HG03135 (cell line): ENCODE results near the gene GSG1.
"Not testable (repeated sequence)": the region's sequence is repeated elsewhere in the genome, so short reads cannot be mapped to it uniquely, and the experiment has no call there.

Experiments used
- ATAC-seq: cut with Tn5 transposase; IDR thresholded peaks from one replicate; pipeline ENCODE4 v1.9.1; 2021; ENCODE audit warnings: mild to moderate bottlenecking, moderate library complexity; ENCODE audit not compliant: unreplicated experiment

GSG1 gene

DNA sequence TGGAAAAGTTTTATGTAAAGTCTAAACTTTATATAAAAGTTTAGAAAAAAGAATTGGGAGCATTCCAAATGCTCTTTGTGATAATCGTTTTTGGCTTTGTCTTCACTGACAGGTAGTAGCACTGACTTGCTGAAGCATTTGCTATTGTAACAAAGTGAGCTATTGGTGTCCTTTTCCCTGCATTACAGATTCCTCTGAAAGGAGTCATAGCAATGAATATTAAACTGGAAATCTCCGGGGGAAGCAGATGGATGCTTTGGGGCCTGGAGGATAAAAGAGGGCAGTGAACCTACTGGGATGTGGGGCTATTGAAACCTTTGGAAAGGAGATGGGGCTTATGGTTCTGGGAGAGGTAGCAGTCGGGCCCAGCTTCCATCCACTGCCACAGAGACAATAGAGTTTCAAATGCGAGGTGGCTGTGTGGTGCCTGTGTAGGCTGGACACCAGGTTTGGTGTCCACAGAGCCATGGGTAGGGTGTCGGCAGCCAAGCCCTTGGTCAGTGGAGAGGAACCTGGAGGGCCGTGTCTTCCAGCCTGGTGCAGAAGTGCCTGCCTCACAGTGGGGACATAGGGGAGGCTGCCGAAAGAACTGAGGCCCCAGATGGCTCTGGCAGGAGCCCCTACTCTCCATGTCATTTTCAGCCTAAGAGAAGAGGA is 10.1 kb downstream of the GSG1 start:
- ATAC-seq: no peak

DNA sequence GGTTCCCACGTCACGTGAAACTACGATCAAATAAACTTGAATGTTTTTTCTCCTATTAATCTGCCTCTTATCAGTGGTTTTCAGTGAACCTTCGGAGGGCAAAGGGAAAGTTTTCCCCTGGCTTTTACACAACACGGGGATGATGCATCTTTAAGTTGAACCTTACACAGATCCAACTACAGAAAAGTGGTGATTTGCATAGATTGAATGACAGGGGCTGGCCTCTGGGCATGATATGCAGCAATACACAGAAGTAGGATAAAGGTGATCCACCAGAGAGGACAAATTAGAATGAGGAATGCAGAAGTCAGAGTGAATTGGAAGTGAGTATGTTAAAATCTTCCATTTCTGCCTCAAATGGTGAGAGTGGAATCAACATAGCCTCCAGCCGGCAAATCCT is 11.6 kb downstream of the GSG1 start:
- no peak for ATAC-seq

DNA sequence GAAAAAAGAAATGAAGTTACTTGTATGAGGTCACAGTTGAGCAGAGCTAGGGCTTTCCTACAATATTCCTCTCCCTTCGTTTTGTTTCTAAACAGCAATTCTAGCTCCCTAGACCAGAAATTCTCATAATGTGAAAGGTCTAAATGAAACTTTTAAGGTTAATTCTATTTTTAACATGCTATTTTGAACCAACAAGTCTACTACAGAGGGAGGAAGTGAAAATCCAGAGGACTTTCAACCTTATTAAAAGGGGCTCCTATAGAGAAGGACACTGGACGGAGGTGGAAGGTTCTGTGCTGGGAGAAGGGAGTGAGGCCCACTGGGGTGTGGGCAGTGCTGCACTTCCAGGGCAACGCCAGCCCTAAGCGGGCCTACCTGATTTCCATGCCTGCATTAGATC is 13.4 kb downstream of the GSG1 start:
- no peak for ATAC-seq

DNA sequence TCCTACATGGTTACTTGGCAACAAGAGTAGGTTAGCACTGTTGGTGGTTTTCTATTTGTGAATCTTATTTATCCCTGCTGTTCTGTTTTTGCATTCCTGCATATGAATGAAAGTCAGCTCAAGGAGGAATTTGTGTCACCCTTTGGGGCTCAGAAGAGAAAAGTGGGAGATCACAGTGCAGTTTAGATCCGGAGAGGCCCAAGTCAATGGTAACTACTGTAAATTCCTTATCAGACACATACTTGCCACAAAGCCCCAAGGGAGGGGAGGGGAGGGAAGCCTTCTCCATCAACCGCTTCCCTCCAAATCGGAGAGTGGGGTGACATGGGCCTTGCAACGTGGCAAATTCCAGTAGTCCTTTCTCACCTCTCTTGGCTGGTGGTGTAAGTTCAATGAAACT is 15.0 kb downstream of the GSG1 start:
- ATAC-seq: no peak

DNA sequence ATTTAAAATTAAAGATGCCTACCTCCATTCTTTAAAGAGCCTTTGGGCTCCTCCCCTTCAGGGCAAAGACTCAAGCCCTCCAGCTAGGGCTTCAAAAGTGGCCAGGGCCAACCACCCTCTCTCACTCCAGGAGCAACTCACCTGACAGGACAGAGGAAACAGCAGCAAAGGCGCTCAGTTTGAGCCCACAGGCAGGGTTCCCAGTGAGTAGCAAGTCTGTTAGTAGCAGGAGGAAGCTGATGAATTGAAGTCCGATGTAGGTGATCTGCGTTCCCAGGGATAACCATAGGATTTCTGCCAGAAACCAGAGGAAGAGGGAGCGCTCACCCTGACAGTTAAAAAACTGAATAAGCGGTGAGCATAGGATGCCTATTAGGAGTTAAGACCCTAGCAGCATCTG is 15.7 kb downstream of the GSG1 start:
- ATAC-seq: no peak

DNA sequence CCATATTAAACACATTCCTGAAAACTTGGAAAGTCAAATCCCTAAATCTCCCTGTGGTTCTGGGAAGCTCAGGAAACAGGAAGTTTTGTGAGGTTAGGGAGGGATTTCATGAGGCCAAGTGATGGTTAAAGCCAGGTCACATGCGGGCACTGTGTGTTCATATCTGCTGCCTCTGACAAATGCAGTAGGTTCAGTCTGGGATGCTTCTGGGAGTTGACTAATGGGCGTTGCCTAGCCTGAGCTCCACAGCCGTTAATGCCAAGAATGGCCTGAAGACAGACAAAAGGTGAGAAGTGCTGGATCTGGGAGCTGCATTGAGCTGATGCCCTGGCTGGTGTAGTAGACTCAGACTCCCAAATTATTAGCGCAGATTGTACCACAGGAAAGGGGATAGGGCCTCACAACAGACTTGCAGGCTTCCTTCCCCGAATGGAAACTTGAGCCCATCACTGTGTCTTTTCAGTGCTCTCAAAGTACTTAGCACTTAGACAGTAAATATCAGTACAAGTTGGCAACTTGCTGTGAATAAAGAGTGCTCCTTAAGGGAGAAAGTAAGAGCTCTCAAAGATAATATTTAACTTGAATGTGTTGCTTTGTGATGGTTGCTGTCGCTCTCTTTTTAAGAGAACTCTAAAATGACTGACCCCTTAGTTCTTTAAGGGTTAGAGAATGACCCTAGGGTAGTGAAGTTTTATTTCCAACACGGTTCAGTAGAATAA is 17.3 kb downstream of the GSG1 start:
- ATAC-seq: no peak

DNA sequence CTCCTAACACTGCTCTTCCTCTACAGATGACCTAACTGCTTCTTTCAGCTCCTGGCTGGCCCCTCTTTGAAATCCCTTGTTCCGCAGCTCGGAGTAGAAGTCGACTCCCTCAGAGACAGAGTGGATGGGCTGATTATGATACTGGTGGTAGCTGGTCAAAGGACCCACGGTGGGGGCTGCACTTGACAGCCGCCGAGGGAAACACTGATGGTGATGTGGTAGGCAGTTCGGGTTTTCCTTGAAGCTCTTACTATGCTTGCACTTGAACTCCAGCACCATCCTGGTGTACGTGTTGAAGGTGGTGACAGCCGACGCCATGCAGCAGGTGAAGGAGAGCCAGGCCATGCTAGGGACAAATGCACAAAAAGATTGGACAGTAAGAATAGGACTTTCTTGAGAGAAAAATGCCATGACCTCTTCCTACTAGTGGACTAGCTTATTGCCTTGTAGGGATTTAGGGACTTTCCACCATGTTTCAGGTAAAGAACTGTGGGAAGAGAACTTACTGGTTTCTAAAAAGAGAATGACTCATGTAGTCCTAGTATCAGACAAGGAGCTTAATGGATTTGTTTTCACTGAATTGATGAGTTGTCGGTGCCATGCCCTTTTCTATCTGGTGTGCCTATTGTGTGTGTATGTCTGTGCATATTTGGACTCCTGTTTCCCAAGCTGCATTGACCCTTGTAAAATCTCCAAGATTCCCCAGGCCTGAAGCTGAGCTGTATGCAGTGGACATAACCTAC is 18.4 kb downstream of the GSG1 start:
- ATAC-seq: no peak

DNA sequence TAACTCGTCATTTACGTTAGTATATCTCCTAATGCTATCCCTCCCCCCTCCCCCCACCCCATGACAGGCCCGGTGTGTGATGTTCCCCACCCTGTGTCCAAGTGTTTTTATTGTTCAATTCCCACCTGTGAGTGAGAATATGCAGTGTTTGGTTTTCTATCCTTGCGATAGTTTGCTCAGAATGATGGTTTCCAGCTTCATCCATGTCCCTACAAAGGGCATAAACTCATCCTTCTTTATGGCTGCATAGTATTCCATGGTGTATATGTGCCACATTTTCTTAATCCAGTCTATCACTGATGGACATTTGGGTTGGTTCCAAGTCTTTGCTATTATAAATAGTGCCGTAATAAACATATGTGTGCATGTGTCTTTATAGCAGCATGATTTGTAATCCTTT is 19.8 kb downstream of the GSG1 start:
- ATAC-seq: not testable (repeated sequence)

DNA sequence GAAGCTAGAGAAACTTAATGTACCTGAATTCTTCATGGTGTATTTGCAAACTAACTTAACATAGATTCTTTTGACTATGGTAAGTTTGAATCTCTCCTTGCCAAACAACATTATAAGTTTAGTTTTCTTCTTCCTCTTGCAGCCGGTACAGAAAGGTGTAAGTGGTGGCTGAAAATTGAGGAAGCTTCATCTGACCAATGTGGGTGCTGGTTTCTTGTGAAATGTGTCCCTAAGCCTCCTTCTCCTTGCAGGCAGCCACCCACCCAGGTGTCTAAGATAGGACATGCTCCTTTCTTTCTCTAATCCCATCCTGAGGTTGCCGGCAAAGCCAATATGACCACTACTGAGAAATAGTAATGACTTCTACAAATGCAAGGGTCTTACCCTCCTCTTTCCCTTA is 20.6 kb downstream of the GSG1 start:
- ATAC-seq: no peak

DNA sequence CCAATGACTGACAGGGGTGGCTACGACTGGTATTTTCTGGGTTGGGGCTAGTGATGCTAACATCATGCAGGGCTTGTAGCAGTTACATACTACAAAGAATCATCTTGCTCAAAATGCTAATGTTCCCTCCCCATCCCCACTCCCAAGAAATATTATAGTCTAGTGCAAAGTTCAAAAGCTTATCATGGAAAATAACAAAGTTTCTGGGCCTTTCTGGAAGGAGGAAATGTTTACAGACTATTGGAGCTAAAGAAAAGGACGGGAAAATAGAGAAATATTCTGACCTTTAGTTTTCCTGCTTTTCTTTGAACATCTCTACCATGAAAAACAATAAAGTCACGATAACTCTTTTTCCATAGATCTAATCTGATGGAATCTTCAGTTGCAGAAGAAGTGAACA is 23.2 kb downstream of the GSG1 start:
- no peak for ATAC-seq

DNA sequence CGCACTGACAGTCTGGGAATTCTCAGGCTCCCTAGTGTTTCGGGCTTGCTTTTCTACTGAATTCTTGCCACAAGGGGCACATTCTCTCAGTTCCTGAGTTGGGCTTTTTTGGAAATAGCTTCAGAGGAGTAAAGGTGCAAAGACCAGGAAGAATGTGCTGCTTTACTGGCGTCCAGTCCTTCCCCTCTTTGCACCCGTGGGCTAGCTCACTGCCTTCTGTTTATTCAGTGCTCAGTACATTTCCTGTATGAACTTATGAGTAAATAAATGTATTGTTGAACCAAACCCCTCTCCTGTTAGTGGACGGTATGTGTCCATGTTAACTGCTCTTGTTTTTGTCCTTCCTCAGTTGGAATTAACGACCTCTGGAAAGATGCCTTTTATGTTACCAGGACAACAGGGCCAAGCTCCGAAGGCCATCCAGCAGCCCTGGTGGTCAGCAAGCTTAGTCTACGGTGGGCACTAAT is 24.0 kb downstream of the GSG1 start:
- ATAC-seq: no peak

DNA sequence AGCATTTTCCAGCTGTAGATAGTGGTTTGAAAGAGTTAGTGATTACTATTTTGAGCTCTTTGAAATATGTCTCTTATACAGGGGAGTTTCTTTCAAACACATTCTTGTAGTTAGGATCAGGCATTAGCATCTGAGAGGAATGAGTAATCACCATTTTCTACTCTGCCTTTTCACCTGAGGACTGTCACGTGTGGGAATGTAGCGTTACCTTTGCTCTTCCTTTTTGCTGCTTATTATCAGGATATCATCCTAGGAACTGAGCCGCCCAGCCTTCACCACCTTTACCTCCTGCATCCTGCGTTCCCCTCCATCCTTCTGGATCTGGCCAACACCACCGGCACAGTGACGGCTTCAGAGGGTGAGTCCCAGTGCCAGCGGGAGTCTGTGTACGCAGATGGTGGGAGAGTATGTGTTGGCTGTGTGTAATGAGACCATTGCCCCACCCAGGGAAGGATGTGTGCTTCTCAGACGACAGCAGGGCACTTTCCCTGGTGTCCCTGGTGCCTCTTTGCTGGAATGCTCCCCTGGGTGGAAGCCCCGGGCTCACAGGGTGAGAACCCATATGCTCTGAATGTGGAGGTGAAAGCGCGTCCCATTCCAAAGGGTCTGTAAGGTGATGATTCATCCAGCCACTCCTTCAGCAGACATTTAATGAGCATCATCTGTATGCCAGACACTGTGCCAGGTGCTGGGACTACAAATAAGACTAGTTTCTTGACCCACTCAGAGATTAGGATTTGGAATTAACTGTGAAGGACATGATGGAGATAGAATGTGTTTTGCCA is 27.5 kb downstream of the GSG1 start:
- no peak for ATAC-seq

DNA sequence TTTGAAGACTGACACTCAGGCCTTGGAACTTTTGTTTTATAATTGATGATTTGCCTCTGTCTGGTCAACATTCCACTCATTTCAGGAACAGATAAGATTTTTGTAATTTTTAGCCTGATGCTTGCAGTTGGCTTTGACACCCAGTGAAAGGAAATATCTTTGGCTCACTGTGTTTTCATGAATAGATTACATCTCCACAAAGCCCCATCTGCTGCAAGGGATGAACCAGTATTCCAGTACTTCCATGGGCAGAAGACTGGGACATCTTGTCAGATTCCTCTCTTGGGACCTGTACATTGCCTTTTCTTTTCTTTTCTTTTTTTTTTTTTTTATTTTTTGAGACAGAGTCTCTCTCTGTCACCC is 28.4 kb downstream of the GSG1 start:
- no peak for ATAC-seq

DNA sequence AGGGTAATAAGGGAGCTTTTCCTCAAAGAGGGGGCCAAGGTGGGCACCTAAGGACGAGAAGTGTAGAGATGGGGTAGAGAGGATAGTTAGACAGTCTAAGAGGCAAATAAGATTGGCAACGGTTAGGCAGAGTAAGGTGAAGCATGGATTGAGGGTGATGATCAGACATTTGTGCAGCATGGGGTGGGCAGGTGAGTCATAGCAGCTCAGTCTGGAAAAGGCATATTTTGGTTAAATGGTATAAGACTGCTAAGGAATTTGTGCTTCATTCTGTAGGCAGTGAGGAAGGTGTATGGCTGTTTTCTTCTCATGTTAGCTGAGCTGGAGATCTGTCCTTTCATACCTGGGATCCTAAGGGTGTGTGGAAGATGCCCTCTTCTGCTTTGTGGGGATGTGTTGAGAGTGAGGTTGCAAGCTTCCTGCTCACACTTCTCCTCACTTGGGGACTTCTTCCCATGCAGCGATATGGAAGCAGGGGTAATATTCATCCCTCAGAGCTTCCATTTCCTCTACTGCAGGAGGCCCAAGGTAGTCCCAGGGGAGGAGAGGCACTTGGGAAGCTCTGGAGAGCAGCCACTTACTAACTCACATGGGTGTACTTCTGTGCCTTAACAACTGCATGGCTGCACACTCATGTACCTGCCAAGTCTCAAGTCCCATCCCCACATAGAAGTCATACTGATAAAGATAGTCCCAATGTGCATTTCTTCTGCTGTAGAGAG is 28.9 kb downstream of the GSG1 start:
- no peak for ATAC-seq

DNA sequence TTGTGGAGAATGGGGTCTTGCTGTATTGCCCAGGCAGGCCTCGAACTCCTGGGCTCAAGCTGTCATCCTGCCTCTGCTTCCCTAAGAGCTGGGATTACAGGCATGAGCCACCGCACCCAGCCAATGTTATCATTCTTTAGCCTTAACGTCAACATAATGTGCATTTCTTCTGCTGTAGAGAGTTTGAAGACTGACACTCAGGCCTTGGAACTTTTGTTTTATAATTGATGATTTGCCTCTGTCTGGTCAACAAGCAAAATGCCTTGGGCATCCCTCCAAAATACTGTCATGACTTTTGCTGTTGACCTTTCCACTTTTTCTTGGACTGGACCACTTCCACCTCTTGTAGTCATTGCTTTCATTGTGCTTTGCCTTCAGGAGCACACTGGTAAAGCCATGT is 30.3 kb downstream of the GSG1 start:
- ATAC-seq: no peak

DNA sequence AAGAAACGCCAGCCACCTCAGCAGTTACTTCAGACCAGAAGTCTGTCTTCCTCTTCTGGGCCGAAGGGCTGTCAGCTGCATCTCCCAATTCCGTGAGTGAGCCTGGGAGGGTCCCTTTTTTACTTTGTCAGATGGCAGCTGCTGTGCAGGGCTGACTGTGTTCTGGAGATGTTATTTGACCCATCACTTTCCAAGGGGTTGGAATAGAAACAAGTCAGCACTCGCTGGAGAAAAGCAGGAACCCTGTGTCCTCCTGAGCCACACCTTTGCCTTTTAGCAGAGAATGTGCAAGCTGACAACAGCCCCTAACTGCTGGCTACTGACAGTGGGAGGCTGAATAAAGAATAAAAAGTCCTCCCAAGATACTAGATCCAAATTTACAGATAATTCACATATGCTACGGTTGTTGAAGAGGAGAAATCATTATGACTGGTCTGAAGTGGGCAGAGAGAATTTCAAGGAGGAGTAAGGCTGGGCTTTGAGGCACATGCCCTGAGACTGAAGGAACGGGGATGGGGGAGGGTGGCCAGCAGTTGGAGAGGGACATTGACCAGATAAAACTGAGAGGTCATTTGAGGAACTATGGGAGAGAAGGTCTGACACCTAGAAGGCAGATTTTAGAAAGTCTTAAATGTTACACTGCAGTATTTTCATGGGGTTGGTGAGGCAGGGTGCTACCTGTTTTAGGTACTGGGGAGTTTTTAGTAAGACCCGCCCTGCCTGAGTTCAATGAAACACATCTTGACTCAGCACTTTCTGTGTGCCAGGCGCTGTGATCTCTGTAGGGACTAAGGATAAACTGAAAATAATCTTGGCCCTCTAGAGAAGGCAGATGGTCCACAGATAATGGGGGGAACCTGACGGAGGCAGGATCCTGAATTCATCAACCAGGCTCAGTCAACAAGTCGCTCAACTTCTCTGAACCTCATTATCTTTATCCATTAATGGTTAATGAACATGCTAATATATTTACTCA is 31.9 kb downstream of the GSG1 start:
- ATAC-seq: no peak

DNA sequence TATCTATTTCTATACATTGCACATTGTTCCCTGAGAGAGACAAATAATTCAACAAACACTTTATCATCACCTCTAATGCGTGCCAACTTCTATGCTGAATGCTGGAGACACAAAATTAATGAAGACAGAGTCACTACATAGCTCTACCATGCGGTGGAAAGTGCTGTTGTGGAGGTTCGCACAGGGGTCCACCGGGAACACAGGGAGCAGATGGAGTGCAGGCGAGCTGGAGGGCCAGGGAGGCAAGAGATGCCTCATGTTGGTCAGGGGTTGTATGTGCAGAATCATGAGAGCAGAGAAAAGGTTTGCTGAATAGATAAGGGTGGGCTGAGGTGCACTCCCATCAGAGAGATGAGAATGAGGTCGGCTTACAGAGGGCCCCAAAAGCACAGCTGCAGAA is 34.1 kb downstream of the GSG1 start:
- no peak for ATAC-seq

DNA sequence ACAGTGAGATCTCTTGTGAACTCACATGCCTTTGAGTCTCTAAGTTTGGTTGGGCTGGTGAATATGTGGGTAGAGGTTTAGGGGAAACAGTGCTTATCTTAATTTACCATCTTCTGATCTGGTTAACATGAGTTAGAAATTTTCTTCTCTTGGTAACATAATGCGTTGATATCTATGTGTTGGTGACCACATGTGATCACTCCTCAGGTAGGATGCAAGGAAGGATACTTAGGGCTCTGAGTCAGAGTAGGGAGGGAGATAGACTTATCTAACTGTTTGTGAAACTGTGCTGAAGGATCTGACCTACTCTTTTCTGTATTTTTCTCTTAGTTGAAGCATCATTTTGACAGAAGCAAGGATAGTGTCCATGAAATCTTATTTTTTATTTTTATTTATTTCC is 36.1 kb downstream of the GSG1 start:
- no peak for ATAC-seq

DNA sequence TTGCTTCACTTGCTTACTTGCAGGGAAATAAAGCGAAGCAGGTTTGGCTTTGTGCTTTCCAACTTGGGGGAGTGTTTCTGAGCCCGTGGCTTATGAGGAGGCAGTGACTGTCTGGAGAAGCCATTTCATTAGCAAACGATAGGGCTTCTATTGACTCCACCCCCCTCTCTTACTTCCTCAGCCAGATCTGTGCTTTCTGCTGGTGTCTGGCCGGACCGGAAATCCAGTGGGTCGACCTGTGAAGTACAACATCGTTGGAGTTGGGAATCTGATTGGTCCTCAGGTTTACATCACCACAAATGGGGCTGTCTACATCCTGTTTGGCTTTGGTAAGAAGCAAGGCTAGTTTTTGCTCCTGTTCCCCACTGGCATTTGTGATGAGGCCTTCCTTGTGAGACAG is 37.0 kb downstream of the GSG1 start:
- ATAC-seq: no peak

DNA sequence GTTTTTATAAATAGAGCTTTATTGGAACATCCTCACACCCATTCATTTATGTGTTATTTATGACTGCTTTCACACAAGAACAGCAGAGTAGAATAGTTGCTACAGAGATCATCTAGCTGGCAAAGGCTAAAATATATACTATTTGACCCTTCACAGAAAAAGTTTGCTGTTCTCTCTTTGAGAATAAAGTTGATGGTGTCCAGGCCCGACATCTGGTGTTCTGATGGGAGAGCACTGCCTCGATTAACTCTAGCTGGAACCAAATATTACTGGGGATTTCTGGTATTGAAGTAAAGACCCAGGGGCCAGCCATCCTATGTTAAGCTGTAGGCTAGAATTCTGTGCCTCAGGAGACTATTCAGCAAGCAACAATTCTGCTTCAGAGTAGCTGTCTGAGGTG is 37.5 kb downstream of the GSG1 start:
- no peak for ATAC-seq
